CD14-positive monocyte (primary cell): ENCODE results near the gene DNAJC12. TPM values are rescaled to one million over a fixed set of nuclear protein-coding genes. Genes with fewer than 3 reads are reported as not detected.

Source experiments
- DNase-seq, 3 donors: peaks; one replicate each; pipeline ENCODE4 v3.0.0-alpha.2; 2011 to 2022
- H2AFZ ChIP-seq: 2 replicates; pipeline ENCODE4 v1.6.0; 2012; ENCODE audit warnings: mild to moderate bottlenecking, low read depth, low read length, inconsistent platforms; ENCODE audit not compliant: insufficient read depth, poor library complexity, severe bottlenecking
- H3K27ac ChIP-seq, 2 donors: 1 replicate in 1 of 2; 2 replicates in 1 of 2; pipeline ENCODE4 v1.5.1; 2012 to 2013; ENCODE audit warnings: low read length in 2 of 2, control low read depth in 1 of 2, inconsistent platforms in 1 of 2, low read depth in 1 of 2, mild to moderate bottlenecking in 1 of 2
- H3K27me3 ChIP-seq, 2 donors: one replicate each; pipeline versions ENCODE4 v1.6.0 to v1.6.1; 2011 to 2013; ENCODE audit warnings: low read length in 2 of 2; ENCODE audit not compliant: control insufficient read depth in 2 of 2, insufficient read depth in 2 of 2
- H3K36me3 ChIP-seq, 2 donors: replicated peaks in 1 of 2; 1 replicate in 1 of 2; 2 replicates in 1 of 2; pipeline versions ENCODE4 v1.5.1 to v1.6.1; 2012 to 2013; ENCODE audit warnings: low read length in 2 of 2, control low read depth in 1 of 2, inconsistent platforms in 1 of 2, mild to moderate bottlenecking in 1 of 2; ENCODE audit not compliant: insufficient read depth in 2 of 2, control insufficient read depth in 1 of 2
- H3K4me1 ChIP-seq, 2 donors: 1 replicate in 1 of 2; 2 replicates in 1 of 2; pipeline versions ENCODE4 v1.5.1 to v1.6.1; 2012 to 2013; ENCODE audit warnings: low read length in 2 of 2, control low read depth in 1 of 2, inconsistent platforms in 1 of 2, mild to moderate bottlenecking in 1 of 2, moderate library complexity in 1 of 2; ENCODE audit not compliant: insufficient read depth in 2 of 2, control insufficient read depth in 1 of 2
- H3K4me2 ChIP-seq: replicated peaks from 2 replicates; pipeline ENCODE3; 2012; ENCODE audit warnings: low read length, moderate library complexity, mild to moderate bottlenecking; ENCODE audit not compliant: poor library complexity, severe bottlenecking; ENCODE audit errors: extremely low read depth
- H3K4me3 ChIP-seq, 3 experiments: fragments of 200-600 bp in 1 of 3; sonication (generic) in 1 of 3; replicated peaks in 1 of 3; 1 replicate in 2 of 3; 2 replicates in 1 of 3; pipeline ENCODE4 v1.5.1; 2011 to 2013; ENCODE audit warnings: low read length in 3 of 3, mild to moderate bottlenecking in 3 of 3, control low read depth in 2 of 3, low read depth in 2 of 3, inconsistent platforms in 1 of 3, moderate library complexity in 1 of 3
- H3K79me2 ChIP-seq: 2 replicates; pipeline ENCODE4 v1.6.0; 2012; ENCODE audit warnings: mild to moderate bottlenecking, control low read depth, inconsistent platforms, low read length, moderate library complexity; ENCODE audit not compliant: insufficient read depth
- H3K9ac ChIP-seq: 2 replicates; pipeline ENCODE4 v1.6.0; 2017; ENCODE audit warnings: low read length, mild to moderate bottlenecking; ENCODE audit not compliant: insufficient read depth, poor library complexity, severe bottlenecking
- H3K9me3 ChIP-seq, 2 donors: replicated peaks in 1 of 2; 1 replicate in 1 of 2; 2 replicates in 1 of 2; pipeline versions ENCODE4 v1.5.1 to v1.6.1; 2012 to 2013; ENCODE audit warnings: low read length in 2 of 2, control low read depth in 1 of 2; ENCODE audit not compliant: control insufficient read depth in 1 of 2, insufficient read depth in 1 of 2
- H4K20me1 ChIP-seq: 2 replicates; pipeline ENCODE4 v1.6.0; 2012; ENCODE audit warnings: mild to moderate bottlenecking, low read length, control low read depth, moderate library complexity; ENCODE audit not compliant: insufficient read depth
- H3K27ac Mint-ChIP-seq, 7 donors: one replicate each; pipeline ENCODE4 v1.8.0; 2020; ENCODE audit warnings: mild to moderate bottlenecking in 7 of 7, mixed read lengths in 7 of 7, moderate library complexity in 6 of 7, inconsistent platforms in 2 of 7
- H3K27me3 Mint-ChIP-seq, 3 donors: one replicate each; pipeline ENCODE4 v1.8.0; 2021 to 2022; ENCODE audit warnings: low read depth in 3 of 3, mild to moderate bottlenecking in 3 of 3, mixed read lengths in 3 of 3, moderate library complexity in 3 of 3, inconsistent platforms in 1 of 3
- H3K36me3 Mint-ChIP-seq, 2 donors: one replicate each; pipeline ENCODE4 v1.8.0; 2020; ENCODE audit warnings: mixed read lengths in 2 of 2, inconsistent platforms in 1 of 2, mild to moderate bottlenecking in 1 of 2
- H3K4me1 Mint-ChIP-seq: one replicate; pipeline ENCODE4 v1.8.0; 2020; ENCODE audit warnings: mild to moderate bottlenecking, mixed read lengths
- H3K4me3 Mint-ChIP-seq, 2 donors: one replicate each; pipeline ENCODE4 v1.8.0; 2020; ENCODE audit warnings: mild to moderate bottlenecking in 2 of 2, mixed read lengths in 2 of 2, moderate library complexity in 1 of 2
- H3K9me3 Mint-ChIP-seq, 7 donors: one replicate each; pipeline ENCODE4 v1.8.0; 2020 to 2022; ENCODE audit warnings: mixed read lengths in 7 of 7, mild to moderate bottlenecking in 6 of 7, moderate library complexity in 6 of 7, inconsistent platforms in 2 of 7
- WGBS: methylation state at CpG from one replicate; pipeline ENCODE4 v1.1.5; 2013; ENCODE audit warnings: missing lambda C conversion rate; ENCODE audit not compliant: insufficient coverage; 5-methylcytosine and 5-hydroxymethylcytosine counted together
- intact Hi-C, 2 donors: fragments of 100-400 bp; cut with micrococcal nuclease; formaldehyde crosslinking; loops; one replicate each; pipeline versions ENCODE4 v1.15.0 to v1.15.1; 2023
- polyA plus RNA-seq, 3 donors: library from polyadenylated mRNA; depleted of rRNA in 1 of 3; unstranded in 2 of 3; stranded (reverse) in 1 of 3; fragments of 300-500 nt in 2 of 3; fragments of >200 nt in 1 of 3; fragmentation: Illumina TruSeq in 2 of 3; gene quantifications; 1 replicate in 2 of 3; 2 replicates in 1 of 3; pipeline ENCODE4 v1.2.3, GENCODE V29; 2012 to 2021
- TF ChIP-seq, protein P1 (sequence below): fragments of 200-600 bp; IDR thresholded peaks from one replicate; pipeline ENCODE4 v1.8.0; 2022; ENCODE audit warnings: antibody characterized with exemption, mild to moderate bottlenecking

Gene DNAJC12
- polyA plus RNA-seq, 3 donors, result not detected

DNA sequence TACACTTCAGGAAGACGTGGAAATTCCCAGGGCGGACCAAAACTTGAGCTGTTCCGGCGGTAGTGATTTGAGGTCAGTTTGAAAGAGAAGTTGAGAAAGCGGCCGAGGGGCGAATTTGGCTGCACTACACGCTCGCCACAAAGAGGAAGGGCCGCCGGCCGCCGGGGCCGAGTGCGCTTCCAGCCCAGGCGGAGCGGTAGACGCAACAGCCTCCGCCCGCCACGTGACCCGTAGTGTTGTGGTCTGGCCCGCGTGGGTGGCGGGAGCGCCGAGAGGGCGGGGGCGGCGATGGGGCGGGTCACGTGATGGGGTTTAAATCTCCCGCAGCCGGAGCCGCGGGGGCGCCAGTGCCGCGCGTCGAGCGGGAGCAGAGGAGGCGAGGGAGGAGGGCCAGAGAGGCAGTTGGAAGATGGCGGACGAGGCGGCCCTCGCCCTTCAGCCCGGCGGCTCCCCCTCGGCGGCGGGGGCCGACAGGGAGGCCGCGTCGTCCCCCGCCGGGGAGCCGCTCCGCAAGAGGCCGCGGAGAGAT, 46.4 kb upstream of the DNAJC12 start, which contains the start of gene SIRT1:
SIRT1 (plus strand) TSS at position 344 of the 529 bp plus-strand sequence; CDS start at position 410, 66 bp downstream.
- Mint-ChIP-seq H3K27ac (peak within 1 kb of the TSS; percentile 93 to 97 (median 96)), H3K27me3 (peaks cover 0 to 4% (median 2%) of the 10 kb centered on the region in 3 donors), H3K9me3 (peaks cover 0 to 2% (median 0%) of the 10 kb centered on the region in 7 donors), H3K4me1 (peaks cover 30% of the 10 kb centered on the region), H3K4me3 (peak within 1 kb of the TSS; percentile 89 to 94), H3K36me3 (peaks cover 26 to 27% of the 10 kb centered on the region in 2 donors)
- Histone ChIP-seq H3K9ac (peak within 1 kb of the TSS; percentile 77), H4K20me1 (peaks cover 44% of the 10 kb centered on the region), H3K27me3 (no peaks in the 10 kb centered on the region), H3K4me1 (peaks cover 24 to 32% of the 10 kb centered on the region in 2 donors), H3K27ac (peak within 1 kb of the TSS; percentile 73 to 87), H3K9me3 (no peaks in the 10 kb centered on the region), H3K4me3 (peak within 1 kb of the TSS; percentile 59 to 89 (median 69)), H2AFZ (peak within 1 kb of the TSS; percentile 85), H3K79me2 (peaks cover 41% of the 10 kb centered on the region), H3K4me2 (peak within 1 kb of the TSS; percentile 86), H3K36me3 (peaks cover 25 to 27% of the 10 kb centered on the region in 2 donors)
- peak; percentile 96 to 97 (median 97) for DNase-seq
- intact Hi-C loops, result loop anchor here (2.0 to 10.0 kb wide), 4 partner anchors 36 to 840 kb away; partner anchors contain the start of genes CCAR1 (in 1 of the 2), HERC4 (in 1 of the 2), HNRNPH3 (in 1 of the 2) and PBLD (in 1 of the 2)
- TF ChIP-seq, protein P1, sequence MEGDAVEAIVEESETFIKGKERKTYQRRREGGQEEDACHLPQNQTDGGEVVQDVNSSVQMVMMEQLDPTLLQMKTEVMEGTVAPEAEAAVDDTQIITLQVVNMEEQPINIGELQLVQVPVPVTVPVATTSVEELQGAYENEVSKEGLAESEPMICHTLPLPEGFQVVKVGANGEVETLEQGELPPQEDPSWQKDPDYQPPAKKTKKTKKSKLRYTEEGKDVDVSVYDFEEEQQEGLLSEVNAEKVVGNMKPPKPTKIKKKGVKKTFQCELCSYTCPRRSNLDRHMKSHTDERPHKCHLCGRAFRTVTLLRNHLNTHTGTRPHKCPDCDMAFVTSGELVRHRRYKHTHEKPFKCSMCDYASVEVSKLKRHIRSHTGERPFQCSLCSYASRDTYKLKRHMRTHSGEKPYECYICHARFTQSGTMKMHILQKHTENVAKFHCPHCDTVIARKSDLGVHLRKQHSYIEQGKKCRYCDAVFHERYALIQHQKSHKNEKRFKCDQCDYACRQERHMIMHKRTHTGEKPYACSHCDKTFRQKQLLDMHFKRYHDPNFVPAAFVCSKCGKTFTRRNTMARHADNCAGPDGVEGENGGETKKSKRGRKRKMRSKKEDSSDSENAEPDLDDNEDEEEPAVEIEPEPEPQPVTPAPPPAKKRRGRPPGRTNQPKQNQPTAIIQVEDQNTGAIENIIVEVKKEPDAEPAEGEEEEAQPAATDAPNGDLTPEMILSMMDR, result no peak
- WGBS, result under 1% methylated on average over 58 of the region's 62 CpGs

DNA sequence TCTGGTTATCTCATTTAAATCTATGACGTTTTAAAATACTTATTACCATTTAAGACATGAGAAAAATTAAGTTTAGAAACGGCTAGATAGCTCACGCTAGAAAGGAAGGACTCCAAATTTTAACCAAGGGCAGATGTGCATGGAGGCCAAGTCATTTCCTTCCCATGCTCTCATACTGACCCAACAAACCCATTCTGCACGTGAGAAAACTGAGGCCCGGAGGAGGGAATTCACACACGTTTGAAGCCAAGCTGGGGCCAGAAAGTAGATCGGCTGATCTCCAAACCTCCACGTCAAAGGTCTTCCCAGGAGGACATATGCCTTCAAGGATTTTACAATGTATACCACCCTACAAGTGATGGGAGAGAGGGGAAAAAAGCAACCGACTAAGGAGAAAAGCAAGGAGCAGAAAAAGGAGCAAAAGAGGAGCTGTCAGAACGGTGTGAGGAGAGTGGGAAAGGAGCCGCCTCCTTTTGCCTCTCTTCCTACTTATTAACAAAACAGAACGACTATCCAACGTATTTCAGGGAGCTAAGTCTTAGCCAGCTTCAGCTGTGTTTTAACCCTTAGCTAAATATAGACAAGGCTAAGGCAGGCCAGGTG, 45.8 kb upstream of the DNAJC12 start:
- Histone ChIP-seq H3K4me3 (peak overlapping the region; percentile 26 to 89 (median 48)), H2AFZ (peak overlapping the region; percentile 85), H3K9me3 (no peaks in the 10 kb centered on the region), H3K36me3 (peaks cover 19 to 22% of the 10 kb centered on the region in 2 donors), H3K27ac (peak overlapping the region; percentile 70 to 87), H3K4me1 (peaks cover 24 to 32% of the 10 kb centered on the region in 2 donors), H4K20me1 (peaks cover 38% of the 10 kb centered on the region), H3K27me3 (no peaks in the 10 kb centered on the region), H3K9ac (peak overlapping the region; percentile 77), H3K79me2 (peaks cover 36% of the 10 kb centered on the region), H3K4me2 (peak overlapping the region; percentile 86)
- Mint-ChIP-seq H3K27me3 (peaks cover 0 to 4% (median 2%) of the 10 kb centered on the region in 3 donors), H3K36me3 (peaks cover 20 to 21% of the 10 kb centered on the region in 2 donors), H3K4me3 (peak overlapping the region; percentile 77 to 90), H3K9me3 (peaks cover 0 to 2% (median 0%) of the 10 kb centered on the region in 7 donors), H3K4me1 (peaks cover 24% of the 10 kb centered on the region), H3K27ac (peak overlapping the region; percentile 90 to 97 (median 94))
- TF ChIP-seq, protein P1, result no peak
- WGBS, result 20% methylated on average over 4 of the region's 13 CpGs
- intact Hi-C loops, result loop anchor here (2.0 to 10.0 kb wide), 4 partner anchors 35 to 841 kb away; partner anchors contain the start of genes CCAR1 (in 1 of the 2), HERC4 (in 1 of the 2), HNRNPH3 (in 1 of the 2) and PBLD (in 1 of the 2)
- DNase-seq, result peak in 1 of 3 donors; percentile 56
